IPS-18a (cell line): ENCODE results near the gene FOXL1.

ENCODE experiments used
- H3K27ac ChIP-seq: one replicate; pipeline ENCODE4 v1.5.1; 2013; ENCODE audit warnings: low read length
- H3K27me3 ChIP-seq: one replicate; pipeline ENCODE4 v1.6.1; 2013; ENCODE audit warnings: mild to moderate bottlenecking, low read length; ENCODE audit not compliant: control insufficient read depth, insufficient read depth
- H3K36me3 ChIP-seq: one replicate; pipeline ENCODE4 v1.6.1; 2013; ENCODE audit warnings: low read depth, low read length; ENCODE audit not compliant: control insufficient read depth
- H3K4me1 ChIP-seq: one replicate; pipeline ENCODE4 v1.6.1; 2013; ENCODE audit warnings: low read depth, low read length; ENCODE audit not compliant: control insufficient read depth
- H3K4me3 ChIP-seq: one replicate; pipeline ENCODE4 v1.5.1; 2013; ENCODE audit warnings: low read length
- H3K9ac ChIP-seq: one replicate; pipeline ENCODE4 v1.6.1; 2013; ENCODE audit warnings: mild to moderate bottlenecking, low read length, moderate library complexity
- H3K9me3 ChIP-seq: one replicate; pipeline ENCODE4 v1.6.1; 2013; ENCODE audit warnings: low read depth, low read length; ENCODE audit not compliant: control insufficient read depth

FOXL1 gene

GRCh38 chr16:86578061-86578599 is at the start of gene FOXL1:
Gene FOXL1, plus strand, starts transcription at chr16:86578549. Its CDS starts 175 bp downstream, at chr16:86578724.
- H3K36me3 ChIP-seq: no peaks in the 10 kb centered on the region
- no peak within 1 kb of the TSS for H3K27ac ChIP-seq
- peaks cover 99% of the 10 kb centered on the region for H3K27me3 ChIP-seq
- no peaks in the 10 kb centered on the region for H3K9me3 ChIP-seq
- H3K4me3 ChIP-seq: peak within 1 kb of the TSS; percentile 42
- H3K4me1 ChIP-seq: peaks cover 32% of the 10 kb centered on the region
- no peak within 1 kb of the TSS for H3K9ac ChIP-seq

GRCh38 chr16:86529160-86529559 is 49.2 kb upstream of the FOXL1 start:
- Histone ChIP-seq H3K27me3 (no peaks in the 10 kb centered on the region), H3K9ac (no peak overlapping the region), H3K9me3 (no peaks in the 10 kb centered on the region), H3K4me3 (no peak overlapping the region), H3K36me3 (no peaks in the 10 kb centered on the region), H3K4me1 (no peaks in the 10 kb centered on the region), H3K27ac (no peak overlapping the region)

- Histone ChIP-seq H3K27me3 (no peaks in the 10 kb centered on the region), H3K9me3 (no peaks in the 10 kb centered on the region), H3K27ac (no peak overlapping the region), H3K4me1 (no peaks in the 10 kb centered on the region), H3K9ac (no peak overlapping the region), H3K36me3 (no peaks in the 10 kb centered on the region), H3K4me3 (no peak overlapping the region)
Observed at GRCh38 chr16:86530251-86531190, 47.8 kb upstream of the FOXL1 start.

- H3K36me3 ChIP-seq: no peaks in the 10 kb centered on the region
- no peak overlapping the region for H3K9ac ChIP-seq
- H3K27ac ChIP-seq: no peak overlapping the region
Observed at GRCh38 chr16:86531191-86531545, 47.2 kb upstream of the FOXL1 start.

GRCh38 chr16:86531641-86532525 is 46.5 kb upstream of the FOXL1 start:
- Histone ChIP-seq H3K4me1 (no peaks in the 10 kb centered on the region), H3K27ac (no peak overlapping the region), H3K27me3 (no peaks in the 10 kb centered on the region), H3K9ac (no peak overlapping the region), H3K36me3 (no peaks in the 10 kb centered on the region), H3K9me3 (no peaks in the 10 kb centered on the region), H3K4me3 (no peak overlapping the region)

More at GRCh38 chr16:86531191-86531545, 47.2 kb upstream of the FOXL1 start:
- H3K4me3 ChIP-seq: no peak overlapping the region
- no peaks in the 10 kb centered on the region for H3K4me1 ChIP-seq
- no peaks in the 10 kb centered on the region for H3K27me3 ChIP-seq
- H3K9me3 ChIP-seq: no peaks in the 10 kb centered on the region

- H3K9ac ChIP-seq: no peak overlapping the region
- H3K27me3 ChIP-seq: no peaks in the 10 kb centered on the region
Observed at GRCh38 chr16:86532526-86532815, 45.9 kb upstream of the FOXL1 start.

GRCh38 chr16:86533076-86533475 is 45.3 kb upstream of the FOXL1 start:
- Histone ChIP-seq H3K36me3 (no peaks in the 10 kb centered on the region), H3K9me3 (no peaks in the 10 kb centered on the region), H3K27me3 (no peaks in the 10 kb centered on the region), H3K9ac (no peak overlapping the region), H3K27ac (no peak overlapping the region), H3K4me1 (no peaks in the 10 kb centered on the region), H3K4me3 (no peak overlapping the region)

More at GRCh38 chr16:86532526-86532815, 45.9 kb upstream of the FOXL1 start:
- H3K4me3 ChIP-seq: no peak overlapping the region
- no peak overlapping the region for H3K27ac ChIP-seq
- H3K9me3 ChIP-seq: no peaks in the 10 kb centered on the region
- no peaks in the 10 kb centered on the region for H3K36me3 ChIP-seq
- H3K4me1 ChIP-seq: no peaks in the 10 kb centered on the region

GRCh38 chr16:86533767-86534351 is 44.5 kb upstream of the FOXL1 start:
- Histone ChIP-seq H3K27ac (no peak overlapping the region), H3K36me3 (peaks cover 3% of the 10 kb centered on the region), H3K9me3 (no peaks in the 10 kb centered on the region), H3K4me3 (no peak overlapping the region), H3K27me3 (no peaks in the 10 kb centered on the region), H3K4me1 (no peaks in the 10 kb centered on the region), H3K9ac (no peak overlapping the region)

GRCh38 chr16:86534779-86535615 is 43.4 kb upstream of the FOXL1 start:
- H3K9me3 ChIP-seq: no peaks in the 10 kb centered on the region
- no peak overlapping the region for H3K9ac ChIP-seq
- H3K36me3 ChIP-seq: peaks cover 3% of the 10 kb centered on the region
- H3K27ac ChIP-seq: no peak overlapping the region
- no peaks in the 10 kb centered on the region for H3K27me3 ChIP-seq
- H3K4me1 ChIP-seq: no peaks in the 10 kb centered on the region
- no peak overlapping the region for H3K4me3 ChIP-seq

- no peak overlapping the region for H3K4me3 ChIP-seq
- H3K4me1 ChIP-seq: no peaks in the 10 kb centered on the region
- no peak overlapping the region for H3K27ac ChIP-seq
- no peaks in the 10 kb centered on the region for H3K27me3 ChIP-seq
- H3K36me3 ChIP-seq: peaks cover 3% of the 10 kb centered on the region
- H3K9me3 ChIP-seq: no peaks in the 10 kb centered on the region
- no peak overlapping the region for H3K9ac ChIP-seq
Observed at GRCh38 chr16:86536621-86537020, 41.7 kb upstream of the FOXL1 start.
